BE2C (cell line): ENCODE results near the gene AMZ1.
"Not testable (repeated sequence)": the region's sequence is repeated elsewhere in the genome, so short reads cannot be mapped to it uniquely, and the experiment has no call there.

ENCODE experiments used
- DNase-seq: peaks from one replicate; pipeline ENCODE4 v3.0.0-alpha.2; 2020
- H3K27me3 ChIP-seq: fragments of 250-450 bp; sonication (Bioruptor Pico); 2 replicates; pipeline ENCODE4 v1.5.1; 2020; ENCODE audit warnings: mild to moderate bottlenecking
- H3K36me3 ChIP-seq: fragments of 250-450 bp; sonication (Bioruptor Pico); 2 replicates; pipeline ENCODE4 v1.5.1; 2020; ENCODE audit warnings: mild to moderate bottlenecking
- H3K4me1 ChIP-seq: fragments of 250-450 bp; sonication (Bioruptor Pico); 2 replicates; pipeline ENCODE4 v1.5.1; 2020
- H3K4me3 ChIP-seq: 2 replicates; pipeline ENCODE4 v1.5.1; 2011; ENCODE audit warnings: low read depth, low read length
- H3K9me3 ChIP-seq: fragments of 250-450 bp; sonication (Bioruptor Pico); 2 replicates; pipeline ENCODE4 v1.5.1; 2020
- CTCF ChIP-seq: IDR thresholded peaks from 2 replicates; pipeline ENCODE4 v1.5.1; 2012; ENCODE audit warnings: mild to moderate bottlenecking, low read depth, low read length

AMZ1 gene

GRCh38 chr7:2732959-2733584 is 45.1 kb downstream of the AMZ1 start:
- Histone ChIP-seq H3K4me1 (peaks cover 9% of the 10 kb centered on the region), H3K9me3 (no peaks in the 10 kb centered on the region), H3K4me3 (no peak overlapping the region), H3K36me3 (peaks cover 11% of the 10 kb centered on the region; the same call in 1 of the 2 replicates), H3K27me3 (no peaks in the 10 kb centered on the region)
- DNase-seq = no peak
- TF ChIP-seq CTCF = no peak

GRCh38 chr7:2734084-2734686 is 46.2 kb downstream of the AMZ1 start:
- Histone ChIP-seq H3K9me3 (no peaks in the 10 kb centered on the region), H3K27me3 (no peaks in the 10 kb centered on the region), H3K4me3 (no peak overlapping the region), H3K36me3 (peaks cover 11% of the 10 kb centered on the region; the same call in 1 of the 2 replicates), H3K4me1 (peaks cover 9% of the 10 kb centered on the region)
- TF ChIP-seq CTCF = no peak
- DNase-seq = no peak

GRCh38 chr7:2734751-2735571 is 47.0 kb downstream of the AMZ1 start:
- H3K9me3 ChIP-seq = no peaks in the 10 kb centered on the region
- DNase-seq = no peak
- H3K4me3 ChIP-seq = no peak overlapping the region
- H3K27me3 ChIP-seq = no peaks in the 10 kb centered on the region
- peaks cover 9% of the 10 kb centered on the region for H3K4me1 ChIP-seq
- H3K36me3 ChIP-seq = peaks cover 7% of the 10 kb centered on the region; the same call in 1 of the 2 replicates
- TF ChIP-seq CTCF = no peak

GRCh38 chr7:2735744-2736143 is 47.7 kb downstream of the AMZ1 start:
- DNase-seq = no peak
- Histone ChIP-seq H3K4me3 (no peak overlapping the region), H3K36me3 (0 out of 2 replicates have a peak, but pooled peaks cover 3% of the 10 kb centered on the region), H3K4me1 (peaks cover 9% of the 10 kb centered on the region), H3K27me3 (no peaks in the 10 kb centered on the region), H3K9me3 (no peaks in the 10 kb centered on the region)
- TF ChIP-seq CTCF = no peak

- no peak overlapping the region for H3K4me3 ChIP-seq
- no peak for TF ChIP-seq CTCF
- H3K27me3 ChIP-seq = no peaks in the 10 kb centered on the region
- H3K36me3 ChIP-seq = 0 out of 2 replicates have a peak, but pooled peaks cover under 1% of the 10 kb centered on the region
- H3K4me1 ChIP-seq = peaks cover 9% of the 10 kb centered on the region
- DNase-seq = no peak
- H3K9me3 ChIP-seq = no peaks in the 10 kb centered on the region
Measured at GRCh38 chr7:2736411-2736914, 48.5 kb downstream of the AMZ1 start.

- not testable (repeated sequence) for H3K4me3 ChIP-seq, H3K4me1 ChIP-seq, H3K36me3 ChIP-seq
Measured at GRCh38 chr7:2737005-2737743, 49.2 kb downstream of the AMZ1 start.

More at GRCh38 chr7:2737005-2737743, 49.2 kb downstream of the AMZ1 start:
- not testable (repeated sequence) for H3K9me3 ChIP-seq, H3K27me3 ChIP-seq, DNase-seq
